GM12801 (cell line): Measurements from ENCODE around the gene TSLP.

Source experiments
- CTCF ChIP-seq: IDR thresholded peaks from one replicate; pipeline ENCODE4 v1.5.1; 2011; ENCODE audit warnings: control low read depth; ENCODE audit not compliant: insufficient read length; ENCODE audit errors: extremely low read depth

Gene TSLP

GRCh38 chr5:111099058-111099778, 27.7 kb downstream of the TSLP start:
- no peak for TF ChIP-seq CTCF

DNA sequence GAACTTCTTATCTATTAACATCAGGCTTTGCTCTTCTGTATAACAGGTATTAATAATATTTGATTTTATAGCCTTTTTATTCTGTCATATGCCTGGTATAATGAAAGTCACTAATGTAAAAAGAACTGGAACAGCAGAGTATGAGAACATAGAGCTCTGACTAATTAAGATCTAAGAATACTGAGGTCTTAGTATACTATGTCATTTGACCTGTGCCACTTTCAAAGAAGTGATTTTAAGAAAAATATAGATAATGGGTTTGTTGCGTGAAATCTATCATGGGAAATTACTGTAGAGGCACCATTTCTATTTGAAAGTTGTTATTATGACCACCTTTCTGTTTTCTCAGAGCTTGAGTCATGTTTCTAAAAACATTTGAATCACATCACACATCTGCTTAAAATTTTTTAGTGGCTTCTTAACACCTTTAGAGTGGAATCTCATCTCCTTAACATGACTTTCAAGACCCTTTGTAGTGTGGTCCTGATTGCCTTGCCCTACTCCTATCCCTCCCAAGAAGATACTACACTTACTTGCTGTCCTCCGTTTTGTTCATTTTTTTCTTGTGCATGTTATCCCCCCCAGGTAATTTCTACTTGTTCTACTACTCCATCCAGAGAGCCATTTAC, 34.9 kb downstream of the TSLP start:
- TF ChIP-seq CTCF, result no peak

DNA sequence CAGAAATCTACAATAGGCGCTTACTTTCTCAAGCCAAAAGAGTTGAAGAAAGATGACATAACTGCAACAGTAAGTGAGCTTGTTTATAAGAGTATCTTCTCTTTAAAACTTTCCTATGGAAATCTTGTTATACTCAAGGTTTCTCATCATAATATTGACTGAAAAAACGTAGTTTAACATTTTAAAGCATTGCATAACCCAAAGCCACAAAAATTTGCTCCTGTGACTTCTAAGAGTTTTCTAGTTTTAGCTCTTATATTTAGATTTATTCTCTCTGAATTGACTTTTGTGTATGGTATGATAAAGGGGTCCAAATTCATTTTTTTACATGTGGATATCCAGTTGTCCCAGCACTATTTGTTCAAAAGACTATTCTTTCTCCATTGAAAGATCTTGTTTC, 35.9 kb downstream of the TSLP start:
- no peak for TF ChIP-seq CTCF

DNA sequence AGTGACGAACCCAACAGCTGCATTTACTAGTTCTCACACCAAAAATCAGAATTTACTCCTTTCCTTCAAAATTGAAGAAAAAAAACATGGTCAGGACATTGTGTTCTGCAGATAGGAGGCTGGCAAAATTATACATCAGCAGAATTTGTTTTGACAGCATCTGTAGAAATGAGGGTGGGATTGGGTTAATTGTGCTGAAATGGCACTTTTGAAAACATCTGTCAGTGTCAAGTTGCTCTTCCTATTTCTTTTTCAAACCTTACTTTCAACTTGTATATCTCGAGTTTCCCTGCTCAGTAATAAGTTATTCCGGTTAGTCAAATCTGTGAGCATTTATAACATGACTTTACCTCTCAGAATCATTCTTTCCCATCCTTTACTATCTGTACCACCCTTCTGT, 40.4 kb downstream of the TSLP start:
- no peak for TF ChIP-seq CTCF

DNA sequence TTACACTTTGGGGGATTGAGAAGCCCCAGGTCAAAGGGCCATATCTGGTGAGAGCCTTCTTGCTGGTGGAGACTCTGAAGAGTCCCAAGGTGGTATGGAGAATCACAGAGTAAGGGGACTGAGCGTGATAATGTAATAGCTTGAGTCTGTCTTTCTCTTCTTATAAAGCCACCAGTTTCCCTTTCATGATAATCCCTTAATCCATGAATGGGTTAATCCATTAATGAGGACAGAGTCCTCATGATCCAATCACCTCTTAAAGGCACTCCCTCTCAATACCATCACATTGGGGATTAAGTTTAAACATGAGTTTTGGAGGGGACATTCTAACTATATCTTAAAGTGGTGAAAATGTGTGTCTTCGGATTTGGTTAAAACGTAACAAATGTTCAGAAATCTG, 42.2 kb downstream of the TSLP start:
- no peak for TF ChIP-seq CTCF

DNA sequence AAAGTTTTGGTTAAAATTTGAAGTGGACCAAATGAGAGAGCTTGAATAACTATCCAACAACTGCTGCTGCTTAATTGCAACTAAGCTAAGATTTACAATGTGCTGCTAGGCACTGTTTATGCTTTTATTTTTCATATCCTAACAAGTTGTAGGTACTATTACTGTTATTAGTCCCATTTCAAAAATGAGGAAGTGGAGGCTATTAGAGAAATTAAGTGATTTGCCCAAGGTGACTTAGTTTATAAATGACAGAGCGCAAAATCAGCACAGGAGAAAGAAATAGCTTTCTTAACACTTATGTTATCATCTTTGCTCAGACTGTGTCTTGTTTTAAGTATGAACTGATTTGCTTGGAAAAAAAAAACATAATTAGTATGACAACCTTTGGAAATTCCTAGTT, 43.7 kb downstream of the TSLP start:
- TF ChIP-seq CTCF, result no peak

GRCh38 chr5:111116550-111116949, 45.0 kb downstream of the TSLP start:
- no peak for TF ChIP-seq CTCF

DNA sequence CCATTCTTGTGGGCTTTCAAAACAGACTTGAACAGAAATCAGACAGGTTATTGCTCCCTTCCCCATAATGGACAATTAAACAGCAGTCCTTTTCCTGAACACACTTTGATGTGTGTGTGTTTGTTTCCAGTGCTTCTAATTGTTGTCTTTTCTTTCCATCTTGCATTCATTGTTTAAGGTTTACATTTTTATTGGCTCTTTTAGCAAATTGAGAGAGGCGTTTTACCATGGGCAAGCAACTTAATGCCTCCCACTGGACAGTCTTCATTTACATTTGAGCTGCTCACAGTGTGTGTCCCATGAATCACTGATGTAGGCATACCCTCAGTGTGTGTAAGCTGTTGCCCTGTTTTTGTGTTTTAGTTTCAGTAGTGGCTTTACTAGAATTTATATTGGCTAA, 45.6 kb downstream of the TSLP start:
- no peak for TF ChIP-seq CTCF
